GM18502 (cell line): ENCODE results near the gene CCDC171.
"Not testable (repeated sequence)": the region's sequence is repeated elsewhere in the genome, so short reads cannot be mapped to it uniquely, and the experiment has no call there.

ENCODE experiments used
- ATAC-seq: cut with Tn5 transposase; IDR thresholded peaks from one replicate; pipeline ENCODE4 v1.9.1; 2021; ENCODE audit warnings: mild to moderate bottlenecking; ENCODE audit not compliant: unreplicated experiment, poor library complexity

CCDC171 gene

DNA sequence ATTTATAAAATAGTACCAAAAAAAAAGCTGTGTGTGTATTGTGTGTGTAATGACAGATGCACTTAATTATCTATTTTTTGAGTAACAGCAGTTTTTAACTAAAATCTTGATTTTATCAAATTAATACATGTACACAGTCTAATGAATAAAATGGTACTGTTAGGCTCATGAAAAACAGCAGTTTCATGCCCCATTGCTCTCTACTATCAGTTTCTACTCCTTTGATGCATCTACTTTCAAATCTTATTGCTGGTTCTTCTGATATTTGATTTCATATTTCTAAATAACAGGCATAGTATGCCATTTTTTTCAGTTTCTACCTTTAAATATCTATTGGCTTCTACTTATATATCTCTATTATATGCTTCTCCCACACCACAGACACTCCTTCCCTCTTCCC, 117.4 kb downstream of the CCDC171 start:
- ATAC-seq = peak; percentile 69

DNA sequence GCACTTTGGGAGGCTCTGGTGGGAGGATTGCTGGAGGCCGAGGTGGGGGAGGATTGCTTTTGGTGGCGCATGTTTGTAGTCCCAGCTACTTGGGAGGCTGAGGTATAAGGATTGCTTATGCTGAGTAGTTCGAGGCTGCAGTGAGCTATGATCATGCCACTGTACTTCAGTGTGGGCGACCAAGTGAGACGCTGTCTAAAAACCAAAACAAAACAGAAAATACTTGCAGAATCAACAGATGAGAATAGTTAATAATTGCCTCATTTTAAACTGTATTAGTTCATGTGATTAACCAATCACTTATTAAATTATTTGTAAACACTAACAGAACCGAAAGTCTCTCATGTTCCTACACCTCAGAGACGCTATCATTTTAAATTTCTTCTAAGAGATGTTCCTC, 118.1 kb downstream of the CCDC171 start:
- peak; percentile 78 for ATAC-seq

DNA sequence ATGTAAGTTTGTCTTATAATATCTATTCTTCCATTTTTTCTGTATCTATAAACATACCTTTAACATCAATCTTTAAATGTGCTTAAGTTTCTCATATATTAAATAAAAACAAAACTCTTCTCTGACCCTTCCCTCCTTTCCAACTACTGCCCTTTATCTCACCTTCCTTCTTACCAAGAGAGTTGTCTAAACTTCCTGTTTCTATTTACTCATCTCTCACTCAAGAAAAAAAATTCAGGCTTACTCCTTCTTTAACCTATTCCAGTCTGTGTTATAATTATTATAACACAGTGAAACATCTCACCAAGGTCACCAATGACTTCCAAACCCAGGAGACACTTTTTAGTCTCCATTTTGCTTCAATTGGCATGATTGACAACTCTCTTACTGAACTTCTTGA, 140.9 kb downstream of the CCDC171 start:
- ATAC-seq = no peak

DNA sequence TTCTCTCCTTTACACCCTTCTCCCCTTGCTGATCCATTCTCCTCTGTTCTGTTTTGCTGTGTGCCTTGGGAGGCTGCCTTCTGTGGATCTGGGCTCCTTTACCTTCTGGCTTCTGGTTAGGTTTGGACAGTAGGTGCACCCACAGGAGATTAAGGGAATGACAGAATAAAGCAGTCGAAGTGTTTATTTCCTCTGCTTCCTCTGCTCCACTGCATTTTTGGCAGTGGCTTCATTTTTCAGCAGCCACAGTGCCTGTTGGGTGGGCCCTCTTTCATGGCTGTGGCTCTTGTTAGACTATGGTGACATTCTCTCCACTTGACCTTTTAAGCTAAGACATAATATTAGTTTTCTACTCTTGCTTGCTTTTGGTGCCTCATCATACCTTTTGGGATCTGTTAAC, 144.1 kb downstream of the CCDC171 start:
- no peak for ATAC-seq

DNA sequence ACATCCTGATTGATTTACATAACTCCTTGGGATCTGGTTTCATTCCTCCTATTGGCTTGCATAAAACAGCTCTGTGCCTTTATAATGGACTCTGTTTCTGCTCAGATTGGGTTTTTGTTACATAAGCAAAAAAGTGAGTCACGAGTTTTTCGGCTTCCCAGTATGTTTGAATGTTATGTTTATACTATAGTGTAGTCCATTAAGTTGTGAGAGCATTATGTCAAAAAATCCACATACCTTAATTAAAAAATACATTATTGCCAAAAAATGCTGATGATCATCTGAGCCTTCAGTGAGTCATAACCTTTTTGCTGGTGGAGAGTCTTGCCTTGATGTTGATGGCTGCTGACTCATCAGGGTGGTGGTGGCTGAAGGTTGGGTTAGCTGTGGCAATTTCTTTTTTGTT, 144.6 kb downstream of the CCDC171 start:
- ATAC-seq = no peak

DNA sequence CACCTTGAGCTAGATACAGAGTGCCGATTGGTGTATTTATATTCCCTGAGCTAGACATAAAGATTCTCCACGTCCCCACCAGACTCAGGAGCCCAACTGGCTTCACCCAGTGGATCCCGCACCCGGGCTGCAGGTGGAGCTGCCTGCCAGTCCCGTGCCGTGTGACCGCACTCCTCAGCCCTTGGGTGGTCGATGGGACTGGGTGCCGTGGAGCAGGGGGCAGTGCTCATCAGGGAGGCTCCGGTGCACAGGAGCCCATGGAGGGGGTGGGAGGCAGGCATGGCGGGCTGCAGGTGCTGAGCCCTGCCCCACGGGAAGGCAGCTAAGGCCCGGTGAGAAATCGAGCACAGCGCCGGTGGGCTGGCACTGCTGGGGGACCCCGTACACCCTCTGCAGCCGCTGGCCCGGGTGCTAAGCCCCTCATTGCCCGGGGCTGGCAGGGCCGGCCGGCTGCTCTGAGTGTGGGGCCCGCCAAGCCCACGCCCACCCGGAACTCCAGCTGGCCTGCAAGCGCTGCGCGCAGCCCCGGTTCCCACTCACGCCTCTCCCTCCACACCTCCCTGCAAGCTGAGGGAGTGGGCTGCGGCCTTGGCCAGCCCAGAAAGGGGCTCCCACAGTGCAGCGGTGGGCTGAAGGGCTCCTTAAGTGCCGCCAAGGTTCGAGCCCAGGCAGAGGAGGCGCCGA, 147.2 kb downstream of the CCDC171 start:
- not testable (repeated sequence) for ATAC-seq

DNA sequence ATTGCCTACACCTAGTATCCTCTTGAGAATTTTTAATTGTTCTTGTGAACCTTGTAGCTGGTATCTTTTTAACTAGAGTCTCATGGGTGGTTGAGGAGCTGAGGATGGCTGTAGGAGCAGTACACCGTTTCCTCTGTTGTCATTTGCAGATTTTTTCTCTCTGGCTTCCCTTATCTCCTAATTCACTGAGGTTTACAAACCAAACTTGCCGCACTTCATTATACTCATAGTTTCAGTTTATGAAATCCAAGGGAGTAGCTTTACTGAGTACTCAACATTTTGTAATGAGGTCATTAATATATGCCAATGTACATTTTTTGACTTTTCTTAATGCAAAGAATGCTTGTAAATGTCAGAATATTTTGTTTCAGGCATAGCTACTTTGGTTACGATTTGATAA, 154.2 kb downstream of the CCDC171 start:
- ATAC-seq = no peak

DNA sequence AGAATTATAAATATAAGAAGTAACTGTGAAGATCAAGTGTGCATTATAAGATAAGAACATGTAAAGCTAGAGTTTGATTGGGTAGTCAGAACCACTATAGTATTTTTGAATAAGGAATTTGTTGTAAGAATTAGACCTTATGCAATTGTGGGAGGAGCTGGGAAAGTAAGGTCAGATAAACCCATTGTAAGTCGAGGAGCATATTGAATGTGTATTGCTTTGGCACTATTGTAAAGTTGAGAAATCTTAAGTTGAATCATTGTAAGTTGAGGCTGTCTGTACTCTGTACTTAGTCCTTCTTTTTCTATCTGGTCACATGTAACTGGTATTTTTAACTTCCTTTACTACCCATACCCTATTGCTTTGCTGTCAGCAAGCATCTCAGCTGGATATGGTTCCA, 158.7 kb downstream of the CCDC171 start:
- ATAC-seq = no peak

DNA sequence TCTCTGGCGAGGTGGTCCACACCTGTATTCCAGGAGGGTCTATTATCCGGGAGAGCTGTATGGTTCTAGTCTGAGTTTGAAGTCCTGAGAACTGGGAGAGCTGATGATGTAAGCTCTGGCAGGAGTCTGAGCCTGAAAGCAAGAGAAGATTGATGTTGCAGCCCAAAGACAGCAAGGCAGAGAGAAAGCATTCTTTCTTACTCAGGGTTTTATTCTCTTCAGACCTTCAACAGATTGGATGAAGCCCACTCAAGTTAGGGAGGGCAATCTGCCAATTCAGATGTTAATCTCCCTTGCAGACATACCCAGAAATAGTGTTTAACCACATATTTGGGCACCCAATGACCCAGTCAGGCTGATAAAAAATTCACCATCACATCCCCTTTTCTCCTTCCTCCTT, 159.1 kb downstream of the CCDC171 start:
- no peak for ATAC-seq

DNA sequence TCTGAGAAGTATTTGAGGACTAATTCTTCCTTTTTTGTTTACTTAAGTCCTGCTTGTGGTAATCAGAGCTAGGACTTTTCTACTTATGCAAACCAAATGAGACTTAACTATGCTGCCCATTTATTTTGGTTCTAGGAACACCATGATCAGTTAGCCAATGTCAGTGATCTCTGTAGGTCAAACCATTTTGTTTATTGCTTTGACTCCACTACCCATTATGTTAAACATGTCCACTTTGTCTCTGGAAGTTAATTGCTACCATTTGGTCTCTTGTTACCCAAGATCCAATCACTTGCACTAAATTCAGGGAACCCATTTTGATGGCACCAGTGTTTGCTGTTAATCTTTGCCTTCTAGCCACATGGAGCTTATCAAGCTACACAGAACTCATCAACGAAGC, 161.9 kb downstream of the CCDC171 start:
- ATAC-seq = no peak

DNA sequence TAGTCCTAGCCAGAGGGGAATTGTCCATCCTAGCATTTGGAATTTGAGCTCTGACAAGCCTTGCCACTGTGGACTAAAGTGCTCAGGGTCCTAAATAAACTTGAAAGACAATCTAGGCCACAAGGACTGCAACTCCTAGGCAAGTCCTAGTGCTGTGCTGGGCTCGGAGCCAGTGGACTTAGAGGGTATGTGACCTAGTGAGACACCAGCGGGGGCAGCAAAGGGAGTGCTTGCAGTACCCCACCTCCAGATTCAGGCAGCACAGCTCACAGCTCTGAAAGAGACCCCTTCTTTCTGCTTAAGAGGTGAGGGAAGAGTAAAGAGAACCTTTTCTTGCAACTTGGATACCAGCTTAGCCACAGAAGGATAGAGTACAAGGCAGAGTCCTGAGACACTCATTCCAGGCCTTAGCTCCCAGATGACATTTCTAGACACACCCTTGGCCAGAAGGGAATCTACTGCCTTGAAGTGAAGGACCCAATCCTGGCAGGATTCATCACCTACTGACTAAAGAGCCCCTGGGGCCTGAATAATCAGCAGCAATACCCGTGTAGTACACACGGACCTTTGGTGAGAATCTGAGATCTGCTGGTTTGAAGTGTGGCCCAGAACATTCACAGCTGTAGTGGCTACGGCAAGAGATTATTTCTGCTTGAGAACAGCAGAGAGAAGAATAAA, 164.6 kb downstream of the CCDC171 start:
- no peak for ATAC-seq

DNA sequence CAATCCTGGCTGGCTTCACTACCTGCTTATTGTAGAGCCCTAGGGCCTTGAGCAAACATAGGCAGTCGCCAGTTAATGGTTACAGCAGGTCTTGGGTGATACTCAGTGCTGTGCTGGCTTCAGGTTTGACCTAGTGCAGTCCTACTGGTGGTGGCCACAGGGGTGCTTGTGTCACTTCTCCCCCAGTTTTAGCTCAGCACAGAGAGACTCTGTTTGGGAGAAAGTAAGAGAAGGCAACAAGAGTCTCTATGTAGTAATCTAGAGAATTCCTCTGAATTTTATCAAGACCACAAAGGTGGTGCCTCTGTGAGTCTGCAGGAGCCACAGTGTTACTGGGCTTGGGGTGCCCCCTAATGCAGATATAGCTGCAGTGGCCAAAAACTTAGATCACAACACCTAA, 165.6 kb downstream of the CCDC171 start:
- ATAC-seq = no peak

DNA sequence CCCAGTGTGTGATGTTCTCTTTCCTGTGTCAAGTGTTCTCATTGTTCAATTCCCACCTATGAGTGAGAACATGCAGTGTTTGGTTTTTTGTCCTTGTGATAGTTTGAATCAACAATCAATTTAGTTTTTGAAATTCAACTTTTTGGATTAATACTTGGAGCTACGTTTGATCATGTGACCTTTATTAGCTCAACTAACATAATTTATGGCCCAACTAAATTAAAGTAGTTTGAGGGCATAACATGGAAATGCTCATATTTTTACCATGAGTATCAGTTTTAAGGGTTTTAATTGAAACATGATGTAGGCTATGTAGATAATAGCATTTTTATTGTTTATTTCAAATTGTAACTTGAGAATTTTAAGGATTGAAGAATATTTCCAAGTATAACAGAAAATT, 168.0 kb downstream of the CCDC171 start:
- ATAC-seq = no peak

DNA sequence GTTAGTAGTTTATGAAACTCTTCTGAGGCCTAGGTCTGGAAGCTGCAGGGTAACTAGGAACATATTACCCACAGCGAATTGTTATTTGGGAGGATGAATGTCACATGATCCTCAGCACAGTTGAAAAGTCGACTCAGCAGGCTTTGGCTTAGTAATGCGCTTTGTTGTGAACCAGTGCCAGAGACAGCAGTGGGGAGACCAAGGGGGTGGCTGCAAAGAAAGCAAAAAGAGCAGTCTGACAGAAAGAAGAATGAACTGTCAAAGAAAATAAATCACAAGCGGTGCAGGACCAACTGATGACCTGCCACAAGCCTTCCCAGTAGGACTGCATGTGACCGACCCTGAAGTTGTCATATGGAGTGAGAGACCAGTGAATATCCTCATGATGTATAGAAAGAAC, 170.0 kb downstream of the CCDC171 start:
- ATAC-seq = no peak

DNA sequence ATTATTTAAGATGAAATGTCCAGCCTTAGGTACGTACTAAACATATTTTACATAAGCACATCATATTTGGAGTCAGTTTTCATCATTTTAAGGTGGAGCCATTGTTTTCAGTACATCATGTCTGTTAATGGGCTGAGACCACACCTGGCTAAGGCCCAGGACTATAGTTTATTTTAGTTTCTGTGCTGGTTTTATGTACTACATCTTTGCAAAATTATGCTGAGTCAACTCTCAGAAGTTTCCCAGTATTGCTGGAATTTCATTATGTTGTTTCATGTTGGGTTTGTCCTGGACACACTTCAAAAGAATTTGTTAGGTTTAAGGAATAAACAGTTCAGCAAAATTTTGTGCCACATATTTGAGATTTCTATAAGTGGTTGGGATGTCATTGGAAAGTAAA, 171.2 kb downstream of the CCDC171 start:
- no peak for ATAC-seq

DNA sequence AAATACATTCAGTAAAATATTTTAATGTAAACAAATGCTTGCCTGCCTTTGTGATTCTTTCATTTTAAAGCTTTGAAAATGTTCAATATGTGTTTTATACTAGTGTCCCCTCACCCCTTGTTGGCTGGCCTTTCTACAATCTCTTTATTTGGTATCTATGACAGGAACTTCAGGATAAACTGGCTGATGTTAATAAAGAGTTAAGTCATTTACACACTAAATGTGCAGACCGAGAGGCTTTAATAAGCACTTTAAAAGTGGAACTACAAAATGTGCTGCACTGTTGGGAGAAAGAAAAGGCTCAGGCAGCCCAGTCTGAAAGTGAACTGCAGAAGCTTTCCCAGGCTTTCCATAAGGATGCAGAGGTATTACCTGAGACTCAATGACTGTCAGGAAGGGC, 171.8 kb downstream of the CCDC171 start:
- no peak for ATAC-seq

DNA sequence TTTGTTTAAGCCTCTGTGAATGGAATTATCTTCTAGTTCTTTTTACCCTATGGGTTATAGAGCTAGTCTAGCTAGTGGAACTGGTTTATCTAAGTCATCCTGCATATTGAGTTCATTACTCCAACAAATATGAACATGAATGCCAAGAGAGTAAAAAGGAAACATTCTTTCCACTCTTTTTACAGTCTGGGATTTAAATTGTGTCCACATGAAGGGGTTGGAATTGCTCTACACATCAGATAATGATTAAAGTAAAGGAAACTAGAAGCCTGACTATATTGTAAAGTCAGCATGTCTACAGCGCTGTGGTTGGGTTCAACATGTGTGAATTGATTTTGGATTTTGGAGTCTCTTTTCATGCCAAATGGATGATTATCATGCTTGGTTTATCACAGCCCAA, 173.1 kb downstream of the CCDC171 start:
- ATAC-seq = no peak

DNA sequence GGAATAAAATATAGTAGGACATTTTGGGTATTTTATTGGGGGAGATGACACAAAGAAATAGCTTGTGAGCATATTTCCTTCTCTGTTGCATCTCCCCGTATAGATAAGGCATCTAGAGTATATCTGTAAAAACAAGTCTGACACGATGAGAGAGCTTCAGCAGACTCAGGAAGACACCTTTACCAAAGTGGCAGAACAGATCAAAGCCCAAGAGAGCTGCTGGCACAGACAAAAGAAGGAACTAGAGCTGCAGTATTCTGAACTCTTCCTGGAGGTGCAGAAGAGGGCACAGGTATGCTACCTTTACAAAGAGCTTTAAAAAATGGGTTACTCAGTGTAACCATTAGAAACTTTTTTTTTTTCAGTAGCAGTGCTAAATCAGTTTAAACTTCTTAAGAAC, 176.7 kb downstream of the CCDC171 start:
- ATAC-seq = no peak

DNA sequence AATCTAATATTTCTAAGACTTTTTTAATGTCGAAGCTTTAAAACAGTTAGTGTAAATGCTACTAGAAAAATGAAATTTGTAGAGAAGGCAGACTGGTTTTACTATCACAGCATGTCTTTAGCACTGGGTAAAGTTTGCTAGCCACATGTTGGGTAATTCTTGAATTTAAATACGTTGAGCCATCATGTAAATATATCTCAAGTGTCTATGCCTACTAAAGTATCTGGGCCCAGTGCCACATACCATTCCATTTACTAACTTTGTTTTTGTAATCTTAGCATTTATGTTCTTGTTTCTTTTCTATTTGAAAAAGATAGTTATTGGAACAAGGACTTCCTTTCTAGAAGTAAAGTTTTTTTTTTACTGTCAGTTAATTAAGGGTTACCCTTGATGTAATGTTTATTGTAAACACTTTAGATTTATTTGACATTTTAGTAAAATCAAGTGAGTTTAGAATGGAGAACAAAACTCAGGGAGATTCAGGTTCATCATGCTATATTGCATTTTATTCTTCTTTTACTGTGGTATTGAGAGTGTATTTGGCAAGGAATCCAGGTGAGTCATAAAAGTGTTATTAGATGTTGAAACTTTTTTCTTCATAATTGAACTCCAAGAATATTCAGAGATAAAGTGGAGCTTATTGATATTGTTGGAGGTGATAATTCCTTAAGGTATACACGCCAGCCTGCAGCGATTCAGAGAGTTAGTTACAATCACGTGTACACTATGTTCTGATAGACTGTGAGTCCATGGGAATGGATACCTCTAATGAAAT, 182.4 kb downstream of the CCDC171 start:
- ATAC-seq = no peak

DNA sequence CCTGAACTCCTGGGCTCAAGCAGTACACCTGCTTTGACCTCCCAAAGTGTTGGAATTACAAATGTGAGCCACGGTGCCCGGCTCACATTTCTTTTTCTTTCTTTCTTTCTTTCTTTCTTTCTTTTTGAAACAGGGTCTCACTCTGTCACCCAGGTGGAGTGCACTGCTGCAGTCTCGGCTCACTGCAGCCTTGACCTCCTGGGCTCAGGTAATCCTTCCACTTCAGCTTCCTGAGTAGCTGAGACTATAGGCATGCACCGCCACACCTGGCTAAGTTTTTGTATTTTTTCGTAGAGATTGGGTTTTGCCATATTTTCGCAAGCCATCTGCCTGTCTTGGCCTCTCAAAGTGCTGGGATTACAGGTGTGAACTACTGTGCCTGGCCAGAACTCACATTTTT, 183.7 kb downstream of the CCDC171 start:
- ATAC-seq = no peak

DNA sequence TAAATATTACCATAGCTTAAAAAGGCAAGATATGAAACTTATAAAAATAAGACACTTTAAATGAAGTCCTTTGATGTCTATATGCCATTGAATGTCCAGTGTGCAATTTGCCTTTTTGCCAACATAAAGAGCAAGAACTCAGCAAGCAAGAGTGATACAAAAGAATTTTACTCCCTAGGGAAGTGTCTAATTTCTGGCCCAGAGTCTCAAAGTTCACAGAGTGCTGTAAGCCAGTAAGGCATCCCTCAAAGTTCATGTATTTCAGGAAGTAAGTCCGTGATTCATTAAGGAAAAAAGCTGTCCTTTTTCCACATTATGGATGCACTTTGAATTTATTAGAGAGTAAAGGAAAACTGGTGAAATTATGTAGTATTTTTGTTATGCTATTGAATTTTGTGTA, 185.2 kb downstream of the CCDC171 start:
- no peak for ATAC-seq

DNA sequence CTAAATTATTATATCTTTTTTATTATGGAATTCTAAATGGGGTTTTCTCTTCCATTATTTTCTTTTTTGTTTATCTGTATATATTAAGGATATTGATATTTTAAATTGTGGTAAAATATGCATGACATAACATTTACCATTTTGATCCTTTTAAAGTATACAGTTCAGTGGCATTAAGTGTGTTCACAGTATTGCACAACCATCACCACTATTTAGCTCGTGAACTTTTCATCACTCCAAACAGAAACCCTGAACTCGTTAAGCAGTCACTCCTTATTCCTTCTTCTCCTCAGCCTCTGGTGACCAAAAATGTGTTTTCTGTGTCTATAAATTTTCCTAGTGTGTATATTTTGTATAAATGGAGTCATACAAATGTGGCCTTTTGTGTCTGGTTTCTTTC, 188.2 kb downstream of the CCDC171 start:
- no peak for ATAC-seq
